Activated CD8-positive, alpha-beta memory T cell treated with anti-CD3 and anti-CD28 coated beads for 4 hours (primary cell): Measurements from ENCODE around the gene TALDO1.

Experiments
- DNase-seq, 2 donors: peaks; one replicate each; pipeline ENCODE4 v3.0.0-alpha.2; 2020; ENCODE audit warnings: low read depth in 2 of 2

TALDO1 gene

DNA sequence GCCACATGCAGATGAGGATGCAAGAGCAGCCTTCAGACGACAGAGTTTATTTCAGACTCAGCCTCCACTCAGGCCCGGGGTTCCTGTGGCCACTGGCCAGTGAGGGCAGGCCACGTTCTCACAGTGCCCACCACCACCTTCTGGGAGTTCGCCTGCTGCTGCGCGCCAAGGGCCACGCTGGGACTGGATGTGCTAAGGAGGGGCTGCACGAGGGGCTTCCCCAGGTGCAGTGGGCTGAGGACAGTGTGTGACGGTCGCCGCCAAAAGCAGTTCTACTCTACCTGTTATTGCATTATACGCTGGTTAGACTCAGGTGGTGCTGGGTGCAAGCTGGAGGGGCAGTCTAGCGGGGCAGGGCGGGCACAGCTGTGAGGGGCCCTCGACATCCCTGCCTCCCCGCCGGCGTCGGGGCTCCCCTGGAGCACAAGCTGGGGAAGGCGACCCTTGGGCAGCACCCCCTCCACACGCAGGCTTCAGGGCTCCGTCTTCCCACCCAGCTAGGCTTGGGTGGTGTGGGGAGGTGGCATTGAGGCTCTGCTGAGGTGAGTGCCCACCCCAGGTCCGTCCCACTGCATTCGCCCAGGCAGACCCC lies 39.9 kb downstream of the TALDO1 start:
- no peak for DNase-seq

DNA sequence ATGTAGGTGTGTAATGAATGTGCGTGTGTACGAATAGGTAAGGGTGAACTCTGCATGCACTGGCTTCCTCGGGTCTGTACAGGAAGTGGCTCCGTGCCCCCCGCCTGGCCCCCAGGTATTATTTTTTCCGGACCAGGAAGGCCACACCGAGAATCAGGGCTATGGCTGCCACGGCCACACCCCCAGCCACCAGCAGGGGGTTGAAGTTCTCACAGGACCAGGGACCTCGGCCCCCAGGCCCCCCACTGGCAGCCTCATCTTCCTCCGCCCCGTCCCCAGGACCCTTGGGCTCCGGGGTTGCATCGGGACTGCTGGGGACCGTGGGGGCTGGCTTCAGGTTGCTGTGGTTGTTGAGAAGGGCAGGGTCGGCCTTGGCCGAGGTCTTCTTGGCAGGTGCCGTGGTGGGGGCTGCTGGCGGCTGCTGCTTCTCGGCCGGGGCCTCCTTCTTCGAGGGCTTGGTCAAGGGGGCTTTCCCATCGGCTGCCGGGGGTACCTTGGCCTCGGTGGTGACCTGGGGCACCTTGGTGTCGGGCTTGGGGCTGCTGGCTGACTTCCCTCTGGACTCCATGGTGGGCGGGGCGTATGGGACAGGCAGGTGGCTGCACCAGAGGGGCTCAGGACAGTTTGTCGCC lies 40.9 kb downstream of the TALDO1 start:
- no peak for DNase-seq

DNA sequence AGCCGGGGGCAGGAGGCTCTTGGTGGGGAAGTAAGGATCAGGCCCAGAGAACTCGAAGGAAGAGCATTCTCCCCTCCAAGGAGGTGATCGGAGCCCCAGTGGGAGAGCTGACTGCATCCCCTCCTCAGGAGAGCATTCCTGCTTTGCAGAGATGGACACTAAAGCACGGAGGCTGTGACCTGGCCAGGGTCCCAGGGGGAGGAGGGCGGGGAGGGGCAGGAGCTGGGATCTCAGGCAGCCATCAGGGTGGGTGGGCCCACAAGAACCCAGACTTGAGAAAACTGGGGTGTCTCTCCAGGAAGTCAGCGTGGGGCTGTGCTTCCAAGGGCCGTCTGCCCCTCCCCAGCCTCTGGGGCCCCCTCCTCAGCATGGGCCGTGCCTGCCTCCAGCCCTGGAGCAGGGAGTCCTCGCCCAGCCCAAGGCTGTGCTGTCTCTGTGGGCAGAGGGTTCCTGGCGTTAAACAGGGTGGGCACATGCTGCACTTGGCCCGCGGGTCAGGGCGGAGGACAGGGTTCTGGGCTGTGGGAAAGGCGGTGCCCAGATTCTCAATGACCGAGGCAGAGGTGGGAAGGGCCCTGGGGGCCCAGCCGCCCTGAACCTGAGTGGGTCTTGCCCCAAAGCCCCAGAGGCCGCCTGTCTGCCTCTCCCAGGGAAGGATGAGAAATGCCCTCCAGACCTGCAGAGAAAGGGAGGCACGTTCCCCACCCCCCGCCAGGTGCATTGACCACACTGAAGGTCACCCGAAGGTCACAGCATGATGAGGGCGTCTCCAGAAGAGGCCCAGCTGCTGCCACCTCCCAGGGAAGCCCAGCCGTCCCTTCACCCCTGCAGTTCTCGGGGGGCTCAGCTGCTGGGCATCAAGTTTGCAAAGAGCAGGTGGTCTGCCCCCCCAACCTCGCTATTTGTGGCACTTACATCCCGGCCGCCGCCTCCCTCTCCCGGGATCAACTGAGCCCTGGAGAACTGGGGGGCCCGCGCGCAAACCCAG lies 42.0 kb downstream of the TALDO1 start:
- no peak for DNase-seq

- no peak for DNase-seq
Measured at GRCh38 chr11:789943-790342, 42.7 kb downstream of the TALDO1 start, which contains the start of gene CEND1. Gene CEND1 (minus strand): TSS chr11:790090. CDS start chr11:788576, 1,514 bp downstream.

GRCh38 chr11:790721-791564 lies 43.7 kb downstream of the TALDO1 start:
- DNase-seq, result no peak

DNA sequence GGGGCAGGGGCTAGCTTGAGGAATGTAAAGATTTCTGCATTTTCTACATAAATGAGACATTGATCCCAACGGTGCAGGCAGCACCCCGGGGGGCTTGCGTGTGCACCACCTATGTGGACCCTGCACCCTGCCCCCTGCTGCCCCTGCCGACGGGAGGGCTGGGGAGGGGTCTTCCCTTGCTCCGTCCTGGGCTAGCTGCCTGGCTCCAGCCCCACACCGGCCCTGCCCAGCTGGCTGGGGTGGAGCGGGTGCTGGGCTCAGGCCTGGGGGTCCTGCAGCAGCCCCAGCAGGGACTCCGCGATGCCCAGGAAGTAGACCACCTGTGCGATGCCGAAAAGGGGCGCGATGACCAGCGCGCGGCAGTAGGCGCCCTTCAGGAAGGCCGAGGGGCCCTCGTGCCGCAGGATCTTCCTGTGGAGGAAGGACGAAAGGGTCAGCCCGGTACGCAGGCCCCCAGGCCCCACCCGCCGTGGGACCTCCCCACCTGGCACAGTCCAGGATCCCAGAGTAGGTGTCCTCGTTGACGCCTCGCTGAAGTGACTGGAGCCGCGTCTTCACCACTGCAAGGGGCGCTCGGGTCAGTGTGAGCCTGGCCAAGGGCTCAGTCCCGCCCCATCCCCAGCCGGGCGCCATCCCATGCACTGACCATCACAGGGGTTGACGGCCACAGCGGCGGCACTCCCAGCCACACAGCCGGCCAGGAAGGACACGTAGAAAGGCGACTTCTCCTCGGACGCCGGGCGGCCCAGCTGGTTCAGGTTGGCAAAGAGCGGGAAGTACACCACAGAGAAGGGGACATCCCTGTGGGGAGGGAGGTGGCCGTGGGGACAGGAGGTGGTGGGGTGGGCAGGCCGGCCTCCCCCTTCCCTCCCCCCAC lies 44.6 kb downstream of the TALDO1 start:
- no peak for DNase-seq

DNA sequence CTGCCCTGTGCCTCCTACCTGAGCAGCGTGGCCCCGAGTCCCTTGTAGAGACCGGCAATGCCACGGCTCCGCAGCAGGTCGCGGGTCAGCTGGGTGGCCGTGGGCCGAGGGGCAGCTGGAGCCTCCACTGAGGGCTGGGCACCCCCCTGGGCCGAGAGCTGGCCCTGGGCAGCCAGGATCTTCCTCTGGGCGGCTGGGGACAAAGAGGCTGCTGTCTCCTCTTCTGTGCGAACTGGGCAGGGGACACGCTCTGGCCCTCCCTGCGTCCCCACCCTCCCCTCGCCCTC lies 45.2 kb downstream of the TALDO1 start:
- DNase-seq, result no peak

GRCh38 chr11:792873-793272 lies 45.6 kb downstream of the TALDO1 start:
- DNase-seq, result no peak

DNA sequence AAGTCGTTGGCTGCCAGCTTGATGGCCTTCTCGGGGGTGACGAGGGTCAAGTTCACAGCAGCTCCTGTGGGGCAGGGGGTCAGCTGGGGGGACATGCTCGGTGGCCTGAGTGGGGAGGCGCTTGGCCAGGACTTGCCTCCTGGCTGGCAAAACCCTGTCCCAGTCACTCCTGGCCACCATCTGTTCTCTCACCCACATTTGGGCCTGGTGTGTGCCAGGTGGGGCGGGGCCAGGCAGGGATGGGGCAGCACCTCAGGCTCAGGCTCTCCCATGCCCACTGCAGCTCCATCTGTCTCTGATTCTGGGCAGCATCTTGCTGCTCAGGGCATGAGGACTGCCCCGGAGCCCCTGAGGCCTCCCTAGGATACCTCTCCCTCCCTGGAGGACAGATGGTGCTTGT lies 46.3 kb downstream of the TALDO1 start:
- no peak for DNase-seq

DNA sequence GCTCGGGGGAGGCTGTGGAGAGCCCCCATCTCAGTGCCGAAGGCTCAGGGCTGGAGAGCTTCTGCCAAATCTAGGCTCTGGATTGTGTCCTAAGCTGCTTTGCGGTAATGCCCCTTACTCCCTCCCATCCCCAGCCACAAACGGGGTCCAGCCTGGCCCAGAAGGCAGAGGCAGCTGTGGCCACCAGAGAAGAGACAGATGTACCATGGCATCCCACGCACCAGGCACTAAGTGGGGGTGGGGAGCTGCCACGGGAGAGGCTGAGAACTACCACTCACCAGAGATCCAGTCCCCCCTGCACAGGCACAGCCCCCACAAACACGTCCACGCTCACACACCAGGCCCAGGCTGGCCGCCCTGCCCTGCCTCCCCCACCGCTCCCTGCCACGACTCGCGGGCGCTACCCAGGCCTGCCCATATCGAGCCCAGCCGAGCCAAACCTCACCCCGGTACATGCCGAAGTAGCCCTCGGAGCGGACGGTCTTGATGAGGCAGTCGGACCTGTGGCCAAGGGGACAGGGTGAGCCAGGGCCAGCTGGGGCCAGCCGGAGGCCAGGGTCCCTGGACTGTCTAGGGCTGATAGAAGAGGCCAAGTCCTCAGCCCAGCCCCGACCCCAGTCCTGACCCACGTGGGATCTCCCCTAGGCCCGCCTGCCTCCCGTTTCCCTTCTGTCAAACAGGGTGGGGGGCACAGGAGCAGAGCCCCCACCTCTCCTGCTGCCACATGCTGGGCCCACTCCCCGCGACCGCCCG lies 46.9 kb downstream of the TALDO1 start:
- no peak for DNase-seq

DNA sequence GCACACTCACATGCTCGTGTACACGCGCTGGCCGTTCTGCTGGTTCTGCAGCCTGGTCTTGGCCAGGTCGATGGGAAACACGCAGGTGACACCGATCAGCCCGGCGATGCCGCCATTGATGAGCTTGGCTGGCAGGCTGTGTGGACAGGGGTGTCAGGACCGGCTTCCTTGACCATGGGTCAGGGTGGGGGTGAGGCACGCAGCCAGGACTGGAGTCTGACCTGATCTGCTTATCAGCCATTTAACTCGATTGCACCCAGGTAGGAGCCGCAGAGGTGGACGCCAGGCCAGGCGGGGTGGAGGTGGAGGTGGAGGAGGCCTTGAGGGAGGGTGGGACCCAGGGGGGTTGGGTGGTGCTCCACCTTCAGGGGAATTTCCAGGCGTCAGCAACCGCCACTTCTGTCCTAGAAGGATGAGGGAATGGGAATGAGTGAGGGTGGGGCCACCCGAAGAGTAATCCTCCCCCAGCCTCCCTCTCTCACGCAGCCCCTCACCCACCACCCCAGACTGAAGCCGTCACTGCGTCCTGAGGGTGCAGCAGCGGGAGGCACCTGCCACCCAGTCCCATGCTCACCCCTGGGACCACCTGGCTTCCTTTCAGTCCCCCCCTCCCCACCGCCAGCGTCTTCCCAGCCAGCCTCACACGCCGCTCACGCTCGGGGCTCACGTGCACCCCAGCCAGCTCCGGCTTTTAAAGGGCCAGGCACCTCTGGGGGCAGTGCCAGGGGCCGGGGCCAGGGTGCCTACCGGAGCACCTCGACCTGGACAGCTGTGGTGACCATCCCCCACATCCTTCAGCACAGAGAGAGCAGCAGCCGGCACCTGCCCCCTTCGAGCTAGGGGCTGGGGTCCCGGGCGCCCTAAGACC lies 47.7 kb downstream of the TALDO1 start:
- DNase-seq, result no peak

- DNase-seq, result peak; percentile 67 to 77
Measured at GRCh38 chr11:795634-796564, 48.6 kb downstream of the TALDO1 start.

GRCh38 chr11:796565-797295 lies 49.5 kb downstream of the TALDO1 start:
- DNase-seq, result no peak

DNA sequence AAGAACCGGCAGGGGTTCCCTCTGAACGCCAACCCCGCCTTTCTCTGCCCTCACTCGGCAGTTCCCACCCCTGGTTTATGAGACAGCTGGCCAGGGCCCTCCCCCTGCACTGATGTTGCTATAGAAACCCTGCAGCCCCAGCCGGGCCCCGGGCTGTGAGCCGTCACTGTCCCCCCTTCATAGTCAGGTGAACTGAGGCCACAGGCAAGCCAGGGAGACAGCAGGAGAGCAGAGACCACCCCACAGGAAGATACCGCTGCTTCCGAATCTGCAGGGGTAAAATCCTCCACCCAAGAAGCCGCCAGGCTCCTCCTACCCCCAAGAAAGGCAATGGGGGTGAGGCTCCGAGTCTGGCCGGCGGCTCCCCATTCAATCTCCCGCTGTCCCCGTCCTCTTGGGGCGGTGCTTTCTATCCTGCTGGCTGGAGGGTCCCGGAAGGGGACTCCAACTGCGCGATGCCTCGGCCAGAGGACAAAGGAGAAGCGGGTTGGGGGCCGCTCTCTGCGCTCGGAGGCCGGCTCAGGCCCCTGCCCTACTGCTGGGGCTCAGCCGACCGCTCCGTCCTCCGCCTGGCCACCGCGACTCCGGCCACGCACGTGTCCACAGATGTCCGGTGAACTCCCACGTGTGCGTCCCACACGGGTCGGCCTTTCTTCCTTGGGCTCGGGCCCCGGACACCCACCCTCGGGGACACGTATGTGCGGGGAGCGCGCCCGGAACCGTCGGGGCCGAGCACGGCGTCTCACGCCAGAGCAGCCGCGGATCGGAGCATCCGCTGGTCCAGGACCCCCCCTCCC lies 50.2 kb downstream of the TALDO1 start:
- DNase-seq, result peak; percentile 43 to 65

- DNase-seq, result peak; percentile 54 to 65
Measured at GRCh38 chr11:798093-798713, 50.9 kb downstream of the TALDO1 start, which contains the start of gene SLC25A22. Gene SLC25A22 (minus strand): TSS chr11:798281. CDS start chr11:795006, 3,275 bp downstream.
